HepG2 (cell line): Measurements from ENCODE around the gene ST6GALNAC2. TPM values are rescaled to one million over a fixed set of nuclear protein-coding genes. Genes with fewer than 3 reads are reported as not detected.

Experiments used
- ATAC-seq: fragments of 200-7000 bp; cut with Tn5 transposase; 3 replicates; pipeline ENCODE4 v1.9.1; 2020; ENCODE audit warnings: mild to moderate bottlenecking, moderate library complexity
- BruUV-seq: library from RNA; stranded (reverse); fragments of 400-500 nt; replicated peaks from 2 replicates; lab custom pipeline; 2021; lab: Mats Ljungman, UMichigan
- CTCF ChIA-PET: fragments of 300-600 bp; formaldehyde crosslinking; extraction: SDS; loops from one replicate; lab custom pipeline; 2021; ENCODE audit warnings: low total read pairs, inconsistent platforms, low intra/inter-chr PET ratio; lab: Yijun Ruan, JAX
- POLR2A ChIA-PET: fragments of 350-600 bp; sonication (Branson Sonifier 250); formaldehyde crosslinking; loops from one replicate; lab custom pipeline; 2020; ENCODE audit warnings: antibody characterized with exemption, inconsistent platforms; lab: Yijun Ruan, JAX
- DNase-seq: peaks from one replicate; pipeline ENCODE4 v3.0.0-alpha.2; 2015; ENCODE audit warnings: low spot score
- FAIRE-seq: peaks from 3 replicates; lab custom pipeline; 2011; peaks lifted over from hg19 to GRCh38; lab: Jason Lieb, UNC
- H2AFZ ChIP-seq: one replicate; pipeline ENCODE4 v1.6.1; 2011; ENCODE audit warnings: low read length, inconsistent platforms
- H3K27ac ChIP-seq: fragments of 300-600 bp; 3 replicates; pipeline ENCODE4 v1.8.0; 2011; ENCODE audit warnings: mixed run types, mild to moderate bottlenecking, mixed read lengths, low read length, inconsistent platforms; ENCODE audit not compliant: insufficient read depth; ENCODE audit errors: extremely low read length
- H3K27me3 ChIP-seq, 2 experiments: fragments of 200-600 bp in 1 of 2; 2 replicates in 1 of 2; 3 replicates in 1 of 2; pipeline versions ENCODE4 v1.6.0 to v1.8.0; 2011; ENCODE audit warnings: low read length in 2 of 2, mild to moderate bottlenecking in 2 of 2, moderate library complexity in 2 of 2, inconsistent platforms in 1 of 2; ENCODE audit not compliant: insufficient read depth in 2 of 2, control insufficient read depth in 1 of 2
- H3K36me3 ChIP-seq, 2 experiments: fragments of 200-600 bp in 1 of 2; replicated peaks in 1 of 2; 2 replicates in 1 of 2; 3 replicates in 1 of 2; pipeline versions ENCODE4 v1.5.1 to v1.8.0; 2011; ENCODE audit warnings: low read length in 2 of 2, inconsistent platforms in 1 of 2; ENCODE audit not compliant: insufficient read depth in 2 of 2, control insufficient read depth in 1 of 2
- H3K4me1 ChIP-seq: 2 replicates; pipeline ENCODE4 v1.5.1; 2012; ENCODE audit warnings: low read length, inconsistent platforms; ENCODE audit not compliant: insufficient read depth
- H3K4me2 ChIP-seq: 2 replicates; pipeline ENCODE4 v1.6.0; 2011; ENCODE audit warnings: low read depth, low read length, inconsistent platforms
- H3K4me3 ChIP-seq, 3 experiments: fragments of 200-600 bp in 1 of 3; sonication (generic), shearing (Covaris generic) in 1 of 3; replicated peaks in 1 of 3; 2 replicates each; pipeline ENCODE4 v1.5.1; 2011 to 2016; ENCODE audit warnings: low read length in 3 of 3, inconsistent platforms in 2 of 3, low read depth in 2 of 3, mild to moderate bottlenecking in 2 of 3, control low read depth in 1 of 3, mixed read lengths in 1 of 3; ENCODE audit not compliant: insufficient read depth in 1 of 3
- H3K79me2 ChIP-seq: one replicate; pipeline ENCODE4 v1.6.1; 2011; ENCODE audit warnings: low read length, inconsistent platforms; ENCODE audit not compliant: insufficient read depth
- H3K9ac ChIP-seq: 2 replicates; pipeline ENCODE4 v1.6.0; 2011; ENCODE audit warnings: mild to moderate bottlenecking, low read depth, low read length, inconsistent platforms; ENCODE audit not compliant: insufficient read depth
- H3K9me3 ChIP-seq: 2 replicates; pipeline ENCODE4 v1.5.1; 2012; ENCODE audit warnings: mild to moderate bottlenecking, low read length
- H4K20me1 ChIP-seq: 2 replicates; pipeline ENCODE4 v1.6.0; 2011; ENCODE audit warnings: inconsistent platforms, mild to moderate bottlenecking, low read length, moderate library complexity; ENCODE audit not compliant: insufficient read depth
- CENPX ChIP-seq: sonication (generic); formaldehyde crosslinking; IDR thresholded peaks from 2 replicates; pipeline ENCODE4 v1.9.0; 2021; ENCODE audit warnings: mild to moderate bottlenecking, missing genetic modification reagents, moderate library complexity
- ETS1 ChIP-seq: sonication (generic); formaldehyde crosslinking; IDR thresholded peaks from 2 replicates; pipeline ENCODE4 v1.4.0; 2020; ENCODE audit warnings: missing genetic modification reagents
- FOXA3 ChIP-seq: IDR thresholded peaks from 2 replicates; pipeline ENCODE4 v1.6.1; 2016; ENCODE audit warnings: missing genetic modification reagents, missing compliant biosample characterization
- HNF4G ChIP-seq, 2 experiments: sonication (generic) in 1 of 2; formaldehyde crosslinking in 1 of 2; IDR thresholded peaks; 2 replicates each; pipeline versions ENCODE4 v1.4.0 to v1.6.1; 2011 to 2020; ENCODE audit warnings: borderline replicate concordance in 2 of 2, low read depth in 2 of 2, mild to moderate bottlenecking in 2 of 2, low read length in 1 of 2, missing genetic modification reagents in 1 of 2, moderate library complexity in 1 of 2
- HOXA7 ChIP-seq: sonication (generic); formaldehyde crosslinking; IDR thresholded peaks from 2 replicates; pipeline ENCODE4 v1.8.1; 2022; ENCODE audit warnings: mild to moderate bottlenecking, missing genetic modification reagents, moderate library complexity
- KDM2A ChIP-seq: sonication (generic); formaldehyde crosslinking; IDR thresholded peaks from 2 replicates; pipeline ENCODE4 v1.4.0; 2020; ENCODE audit warnings: low read depth, missing genetic modification reagents, borderline replicate concordance
- PAF1 ChIP-seq: IDR thresholded peaks from 2 replicates; pipeline ENCODE4 v1.6.1; 2016; ENCODE audit warnings: missing genetic modification reagents, missing compliant biosample characterization
- RCOR2 ChIP-seq: IDR thresholded peaks from 2 replicates; pipeline ENCODE4 v1.6.1; 2016; ENCODE audit warnings: missing biosample characterization, missing genetic modification reagents
- SRSF4 ChIP-seq: fragments of 200-400 bp; formaldehyde crosslinking; IDR thresholded peaks from one replicate; pipeline ENCODE4 v1.6.1; 2018; ENCODE audit warnings: mild to moderate bottlenecking, low read depth, low read length, moderate library complexity; ENCODE audit not compliant: poor library complexity, severe bottlenecking
- UBTF ChIP-seq: sonication (generic); formaldehyde crosslinking; IDR thresholded peaks from 2 replicates; pipeline ENCODE4 v1.4.0; 2020; ENCODE audit warnings: mild to moderate bottlenecking, missing genetic modification reagents
- ZBTB38 ChIP-seq: sonication (generic); formaldehyde crosslinking; IDR thresholded peaks from 2 replicates; pipeline ENCODE4 v1.5.1; 2020; ENCODE audit warnings: mild to moderate bottlenecking, missing genetic modification reagents
- ZBTB44 ChIP-seq: sonication (generic); formaldehyde crosslinking; IDR thresholded peaks from 2 replicates; pipeline ENCODE4 v1.4.0; 2020; ENCODE audit warnings: missing genetic modification reagents
- ZNF143 ChIP-seq: sonication (generic); formaldehyde crosslinking; IDR thresholded peaks from 2 replicates; pipeline ENCODE4 v1.4.0; 2020; ENCODE audit warnings: missing genetic modification reagents
- ZNF567 ChIP-seq: sonication (generic); formaldehyde crosslinking; IDR thresholded peaks from 2 replicates; pipeline ENCODE4 v1.8.1; 2023; ENCODE audit warnings: mild to moderate bottlenecking, missing genetic modification reagents, borderline replicate concordance
- ZSCAN21 ChIP-seq: sonication (generic); formaldehyde crosslinking; IDR thresholded peaks from 2 replicates; pipeline ENCODE4 v1.8.0; 2022; ENCODE audit warnings: mild to moderate bottlenecking, missing genetic modification reagents, moderate library complexity, borderline replicate concordance
- WGBS: methylation state at CpG from one replicate; pipeline ENCODE4 v1.1.6; 2017; ENCODE audit warnings: low lambda C conversion rate; 5-methylcytosine and 5-hydroxymethylcytosine counted together
- in situ Hi-C: cut with HindIII; loops from 2 replicates; pipeline ENCODE4 v1.10.0; 2017; ENCODE audit warnings: low pct_unique_long_range_greater_than_20kb; ENCODE audit not compliant: extremely low pct_ligation_motif_present
- intact Hi-C: fragments of 100-400 bp; cut with micrococcal nuclease; formaldehyde crosslinking; loops from one replicate; pipeline ENCODE4 v1.10.0; 2022; ENCODE audit not compliant: unreplicated experiment
- polyA plus RNA-seq, 8 experiments: library from polyadenylated mRNA; depleted of rRNA in 3 of 8; stranded (reverse) in 7 of 8; unstranded in 1 of 8; fragments of >200 nt; fragmentation: Illumina TruSeq in 4 of 8; extraction: Trizol in 4 of 8; gene quantifications; 2 replicates each; pipeline versions ENCODE4 v1.2.1 to v1.2.3, GENCODE V29; 2011 to 2016; ENCODE audit warnings: low read depth in 4 of 8, missing spikeins in 1 of 8, mixed read lengths in 1 of 8; ENCODE audit not compliant: insufficient read depth in 1 of 8
- total RNA-seq, 5 experiments: library from RNA; depleted of rRNA; stranded (reverse); fragments of >200 nt; fragmentation: Illumina TruSeq; extraction: Trizol; gene quantifications; 2 replicates each; pipeline ENCODE4 v1.2.3, GENCODE V29; 2016; ENCODE audit warnings: low read depth in 1 of 5

Gene ST6GALNAC2
- total and polyA plus RNA-seq, 2 of the 13 experiments (the other 11 are each of a cell fraction or from before 2014, with no cell fraction given), result 0.12 to 0.49 TPM

- Histone ChIP-seq H3K36me3 (peaks cover 10 to 39% of the 10 kb centered on the region in 2 experiments), H4K20me1 (peaks cover 41% of the 10 kb centered on the region), H3K27me3 (no peaks in the 10 kb centered on the region), H3K9ac (no peak overlapping the region), H3K4me3 (no peak overlapping the region), H3K4me2 (no peak overlapping the region), H3K27ac (no peak overlapping the region), H3K79me2 (peaks cover 17% of the 10 kb centered on the region), H2AFZ (no peak overlapping the region), H3K9me3 (no peaks in the 10 kb centered on the region), H3K4me1 (peaks cover 71% of the 10 kb centered on the region)
- ChIA-PET CTCF (no interaction called here), POLR2A (interaction anchor here (0.6 to 6.8 kb wide), 11 partner anchors 8 to 105 kb away, joined by 3 to 129 read pairs (median 10); no protein-coding TSS in a partner anchor)
- DNase-seq, result no peak
- 95% methylated on average over 14 of the region's 14 CpGs for WGBS
- FAIRE-seq, result no peak
- in situ Hi-C loops (loop anchor here (10.0 kb wide), 1 partner anchor 59 kb away; no protein-coding TSS in a partner anchor), intact Hi-C loops (no loop called here)
- no TSS peak for BruUV-seq
- no peak for ATAC-seq
- TF ChIP-seq ZNF567 (CRISPR knock-in tag) (no peak), ETS1 (CRISPR knock-in tag) (no peak), ZSCAN21 (CRISPR knock-in tag) (no peak), ZBTB38 (CRISPR knock-in tag) (peak; percentile 61), KDM2A (CRISPR knock-in tag) (0 out of 2 replicates have a peak, but pooled peaks have one; percentile 18), RCOR2 (CRISPR knock-in tag) (no peak), UBTF (0 out of 2 replicates have a peak, but pooled peaks have one; percentile 28), FOXA3 (no peak), ZBTB44 (CRISPR knock-in tag) (no peak), HNF4G (IDR thresholded peaks at IDR 0.05; ENCODE audit: borderline replicate concordance, low read depth, low read length) (no peak), HNF4G (CRISPR knock-in tag; IDR thresholded peaks at IDR 0.05; ENCODE audit: borderline replicate concordance, low read depth) (no peak), CENPX (CRISPR knock-in tag) (no peak), PAF1 (CRISPR knock-in tag) (peak; percentile 83), HOXA7 (CRISPR knock-in tag) (no peak), ZNF143 (CRISPR knock-in tag) (0 out of 2 replicates have a peak, but pooled peaks have one; percentile 1), SRSF4 (no peak)
Observed at GRCh38 chr17:76565728-76566612, 19.7 kb downstream of the ST6GALNAC2 start.
